Right atrium auricular region (tissue), 2 donors: ENCODE data around the gene R3HCC1L. TPM values are rescaled to one million over a fixed set of nuclear protein-coding genes. Genes with fewer than 3 reads are reported as not detected.

Experiments used
- DNase-seq: peaks from one replicate; pipeline ENCODE4 v3.0.0-alpha.2; 2019; ENCODE audit warnings: low spot score
- H3K27ac ChIP-seq, 2 donors: fragments of 200-600 bp; sonication (generic); 1 replicate in 1 of 2; 2 replicates in 1 of 2; pipeline ENCODE4 v1.5.1; 2016 to 2019
- H3K27me3 ChIP-seq, 2 donors: fragments of 200-600 bp; sonication (generic); one replicate each; pipeline versions ENCODE4 v1.5.1 to v1.6.0; 2017 to 2019
- H3K36me3 ChIP-seq: fragments of 200-600 bp; sonication (generic); one replicate; pipeline ENCODE4 v1.5.1; 2016
- H3K4me1 ChIP-seq, 2 donors: fragments of 200-600 bp; sonication (generic); one replicate each; pipeline versions ENCODE4 v1.5.1 to v1.6.0; 2017 to 2019
- H3K4me3 ChIP-seq, 2 donors: fragments of 200-600 bp; sonication (generic); 1 replicate in 1 of 2; 2 replicates in 1 of 2; pipeline ENCODE4 v1.5.1; 2017 to 2019; ENCODE audit warnings: mild to moderate bottlenecking in 1 of 2, moderate library complexity in 1 of 2
- H3K9me3 ChIP-seq, 2 donors: fragments of 200-600 bp; sonication (generic); one replicate each; pipeline ENCODE4 v1.5.1; 2019
- CTCF ChIP-seq, 2 donors: fragments of 200-600 bp; sonication (generic); IDR thresholded peaks; one replicate each; pipeline ENCODE4 v1.5.1; 2019; ENCODE audit warnings: antibody characterized with exemption in 2 of 2
- total RNA-seq, 2 donors: library from RNA; depleted of rRNA; stranded (reverse); fragments of >200 nt; gene quantifications; one replicate each; pipeline ENCODE4 v1.1.0, GENCODE V29; 2016

Gene R3HCC1L
- total RNA-seq, 2 donors from 2014 or later, result 4.0 to 5.2 TPM

- H3K27me3 ChIP-seq, result no peaks in the 10 kb centered on the region
- no peak overlapping the region for H3K4me3 ChIP-seq
- DNase-seq, result no peak
- no peaks in the 10 kb centered on the region for H3K36me3 ChIP-seq
- TF ChIP-seq CTCF (IDR thresholded peaks at IDR 0.05), result no peak
- peaks cover 0 to 7% of the 10 kb centered on the region in 2 donors for H3K4me1 ChIP-seq
- no peak overlapping the region for H3K27ac ChIP-seq
- H3K9me3 ChIP-seq, result peaks cover 0 to 11% of the 10 kb centered on the region in 2 donors
Measured at GRCh38 chr10:98193037-98193436, 58.6 kb downstream of the R3HCC1L start.

GRCh38 chr10:98194633-98195032, 60.2 kb downstream of the R3HCC1L start:
- DNase-seq, result no peak
- TF ChIP-seq CTCF (IDR thresholded peaks at IDR 0.05), result no peak
- H3K4me1 ChIP-seq, result peaks cover 0 to 7% of the 10 kb centered on the region in 2 donors

GRCh38 chr10:98195120-98195519, 60.7 kb downstream of the R3HCC1L start:
- peaks cover 0 to 7% of the 10 kb centered on the region in 2 donors for H3K4me1 ChIP-seq
- H3K27ac ChIP-seq, result no peak overlapping the region
- no peak overlapping the region for H3K4me3 ChIP-seq
- DNase-seq, result no peak
- TF ChIP-seq CTCF (IDR thresholded peaks at IDR 0.05), result no peak
- H3K9me3 ChIP-seq, result peaks cover 0 to 11% of the 10 kb centered on the region in 2 donors
- no peaks in the 10 kb centered on the region for H3K27me3 ChIP-seq
- H3K36me3 ChIP-seq, result no peaks in the 10 kb centered on the region

More at GRCh38 chr10:98194633-98195032, 60.2 kb downstream of the R3HCC1L start:
- H3K9me3 ChIP-seq, result peaks cover 0 to 11% of the 10 kb centered on the region in 2 donors
- no peak overlapping the region for H3K27ac ChIP-seq
- H3K4me3 ChIP-seq, result no peak overlapping the region
- no peaks in the 10 kb centered on the region for H3K36me3 ChIP-seq
- H3K27me3 ChIP-seq, result no peaks in the 10 kb centered on the region

GRCh38 chr10:98196985-98197384, 62.5 kb downstream of the R3HCC1L start:
- H3K4me3 ChIP-seq, result no peak overlapping the region
- no peaks in the 10 kb centered on the region for H3K27me3 ChIP-seq
- peaks cover 0 to 11% of the 10 kb centered on the region in 2 donors for H3K9me3 ChIP-seq
- H3K36me3 ChIP-seq, result no peaks in the 10 kb centered on the region
- peaks cover 0 to 7% of the 10 kb centered on the region in 2 donors for H3K4me1 ChIP-seq
- DNase-seq, result no peak
- no peak overlapping the region for H3K27ac ChIP-seq
- no peak for TF ChIP-seq CTCF (IDR thresholded peaks at IDR 0.05)

GRCh38 chr10:98201760-98202159, 67.3 kb downstream of the R3HCC1L start:
- H3K36me3 ChIP-seq, result no peaks in the 10 kb centered on the region
- no peaks in the 10 kb centered on the region for H3K9me3 ChIP-seq
- H3K27ac ChIP-seq, result no peak overlapping the region
- no peak for TF ChIP-seq CTCF (IDR thresholded peaks at IDR 0.05)
- H3K4me1 ChIP-seq, result peaks cover 0 to 5% of the 10 kb centered on the region in 2 donors
- no peaks in the 10 kb centered on the region for H3K27me3 ChIP-seq
- DNase-seq, result no peak
- no peak overlapping the region for H3K4me3 ChIP-seq

GRCh38 chr10:98202378-98202777, 67.9 kb downstream of the R3HCC1L start:
- H3K27me3 ChIP-seq, result no peaks in the 10 kb centered on the region
- no peaks in the 10 kb centered on the region for H3K36me3 ChIP-seq
- no peak overlapping the region for H3K4me3 ChIP-seq
- H3K4me1 ChIP-seq, result no peaks in the 10 kb centered on the region
- H3K27ac ChIP-seq, result no peak overlapping the region
- TF ChIP-seq CTCF (IDR thresholded peaks at IDR 0.05), result no peak
- no peak for DNase-seq
- no peaks in the 10 kb centered on the region for H3K9me3 ChIP-seq
